Activated CD8-positive, alpha-beta memory T cell treated with anti-CD3 and anti-CD28 coated beads, Interleukin-2, amount 10 ng/mL, durations not matched to agents 7 days and 5 days (primary cell): ENCODE measurements around the gene DENND6B. TPM values are rescaled to one million over a fixed set of nuclear protein-coding genes. Genes with fewer than 3 reads are reported as not detected.
"Not testable (repeated sequence)": the region's sequence is repeated elsewhere in the genome, so short reads cannot be mapped to it uniquely, and the experiment has no call there.

ENCODE experiments used
- ATAC-seq: fragments of 150-1000 bp; cut with Tn5 transposase; one replicate; pipeline ENCODE4 v1.10.0; 2021; ENCODE audit warnings: moderate library complexity
- CTCF ChIA-PET: fragments of 350-600 bp; sonication (Branson Sonifier 250); formaldehyde crosslinking; loops from one replicate; lab custom pipeline; 2021; ENCODE audit warnings: antibody characterized with exemption; lab: Charles Lee
- DNase-seq: peaks from one replicate; pipeline ENCODE4 v3.0.0-alpha.2; 2020
- H3K27ac Mint-ChIP-seq: one replicate; pipeline ENCODE4 v1.8.0; 2021; ENCODE audit warnings: mild to moderate bottlenecking, mixed read lengths
- H3K27me3 Mint-ChIP-seq: one replicate; pipeline ENCODE4 v1.8.0; 2021; ENCODE audit warnings: mixed read lengths
- H3K36me3 Mint-ChIP-seq: one replicate; pipeline ENCODE4 v1.8.0; 2021; ENCODE audit warnings: mild to moderate bottlenecking, mixed read lengths
- H3K4me1 Mint-ChIP-seq: one replicate; pipeline ENCODE4 v1.8.0; 2021; ENCODE audit warnings: mixed read lengths
- H3K4me3 Mint-ChIP-seq: one replicate; pipeline ENCODE4 v1.8.0; 2021; ENCODE audit warnings: mild to moderate bottlenecking, moderate library complexity, mixed read lengths
- H3K9me3 Mint-ChIP-seq: one replicate; pipeline ENCODE4 v1.8.0; 2022; ENCODE audit warnings: low read depth, mixed read lengths
- total RNA-seq, 2 experiments: library from RNA; stranded (reverse); gene quantifications; one replicate each; pipeline ENCODE4 v1.2.3, GENCODE V29; 2021

The DENND6B gene
- total RNA-seq, 2 experiments from 2014 or later = 5.7 to 8.8 TPM

DNA sequence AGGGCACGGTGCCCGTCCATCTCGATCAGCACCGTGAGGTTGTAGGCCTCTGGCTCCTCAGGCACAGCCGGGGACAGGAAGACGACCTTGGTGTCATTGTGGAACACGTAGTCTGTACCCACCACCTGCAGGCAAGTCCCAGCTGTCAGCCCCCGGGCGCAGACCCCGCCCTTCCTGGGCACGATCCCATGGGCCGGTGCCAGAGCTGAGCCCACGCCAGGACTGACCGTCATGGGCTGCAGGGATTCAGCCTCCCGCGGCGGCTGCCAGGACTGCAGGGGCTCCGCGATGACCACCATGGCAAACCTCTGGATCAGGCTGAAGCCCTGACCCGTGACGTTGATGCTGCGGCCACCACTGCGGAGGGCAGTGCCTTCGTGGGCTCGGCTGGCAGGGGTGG lies 44.9 kb downstream of the DENND6B start:
- ATAC-seq = no peak
- Mint-ChIP-seq H3K27ac (no peak overlapping the region), H3K27me3 (no peaks in the 10 kb centered on the region), H3K4me3 (no peak overlapping the region), H3K4me1 (no peaks in the 10 kb centered on the region), H3K9me3 (no peaks in the 10 kb centered on the region), H3K36me3 (no peaks in the 10 kb centered on the region)
- DNase-seq = no peak
- CTCF ChIA-PET = no interaction called here

DNA sequence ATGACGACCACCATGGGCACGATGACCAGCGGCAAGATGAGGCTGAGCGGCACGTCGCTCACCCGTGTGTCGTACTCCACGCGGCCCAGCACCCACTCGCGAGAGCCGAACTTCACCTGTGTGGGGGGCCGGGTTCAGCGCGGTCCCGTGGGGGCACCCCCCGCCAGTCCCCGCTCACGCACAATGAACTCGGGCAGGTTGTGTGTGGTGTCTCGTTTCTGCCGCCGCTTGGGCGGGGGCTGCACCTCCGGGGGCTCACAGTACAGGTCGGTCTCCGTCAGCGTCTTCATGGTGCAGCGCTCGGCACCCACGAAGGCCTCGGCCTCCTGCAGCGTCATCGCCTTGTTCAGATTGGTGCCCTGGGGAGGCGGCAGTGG lies 45.4 kb downstream of the DENND6B start:
- CTCF ChIA-PET = no interaction called here
- Mint-ChIP-seq H3K4me1 (peaks cover 2% of the 10 kb centered on the region), H3K9me3 (no peaks in the 10 kb centered on the region), H3K27ac (no peak overlapping the region), H3K36me3 (no peaks in the 10 kb centered on the region), H3K27me3 (no peaks in the 10 kb centered on the region), H3K4me3 (no peak overlapping the region)
- no peak for ATAC-seq
- DNase-seq = no peak

DNA sequence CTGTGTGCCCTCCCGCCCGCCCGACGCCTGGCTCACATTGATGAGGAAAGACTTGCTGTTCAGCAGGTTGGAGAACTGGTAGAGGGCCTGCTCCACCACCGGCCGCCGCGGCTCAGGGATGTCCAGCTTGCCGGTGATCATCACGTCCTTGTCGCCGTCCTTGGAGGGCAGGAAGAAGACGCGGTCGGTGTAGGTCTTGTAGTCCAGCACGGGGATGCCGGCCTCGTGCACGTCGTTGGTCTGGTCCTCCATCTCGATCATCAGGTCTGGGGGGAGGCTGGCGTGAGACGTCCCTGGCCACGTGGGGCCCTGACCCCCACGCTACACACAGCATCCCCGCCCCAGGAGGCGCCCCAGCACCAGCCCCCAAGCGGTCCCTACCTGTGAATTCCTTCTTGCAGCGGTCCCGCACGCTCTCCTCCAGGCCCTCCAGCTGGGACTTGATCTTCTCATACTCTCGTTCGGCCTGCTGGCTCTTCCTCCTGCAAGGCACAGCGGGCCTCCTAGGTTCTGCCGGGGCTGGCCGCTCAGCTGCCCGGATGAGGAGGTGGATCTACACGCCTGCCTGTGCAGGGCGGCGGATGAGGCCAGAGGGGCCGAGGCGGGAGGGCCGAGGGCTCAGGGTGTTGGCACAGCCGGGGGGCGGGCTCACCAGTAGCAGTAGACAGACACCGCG lies 46.0 kb downstream of the DENND6B start:
- no peak for DNase-seq
- no peak for ATAC-seq
- H3K36me3 Mint-ChIP-seq = no peaks in the 10 kb centered on the region
- no peak overlapping the region for H3K27ac Mint-ChIP-seq
- H3K27me3 Mint-ChIP-seq = no peaks in the 10 kb centered on the region
- CTCF ChIA-PET = no interaction called here
- no peaks in the 10 kb centered on the region for H3K9me3 Mint-ChIP-seq
- no peak overlapping the region for H3K4me3 Mint-ChIP-seq
- peaks cover 2% of the 10 kb centered on the region for H3K4me1 Mint-ChIP-seq

DNA sequence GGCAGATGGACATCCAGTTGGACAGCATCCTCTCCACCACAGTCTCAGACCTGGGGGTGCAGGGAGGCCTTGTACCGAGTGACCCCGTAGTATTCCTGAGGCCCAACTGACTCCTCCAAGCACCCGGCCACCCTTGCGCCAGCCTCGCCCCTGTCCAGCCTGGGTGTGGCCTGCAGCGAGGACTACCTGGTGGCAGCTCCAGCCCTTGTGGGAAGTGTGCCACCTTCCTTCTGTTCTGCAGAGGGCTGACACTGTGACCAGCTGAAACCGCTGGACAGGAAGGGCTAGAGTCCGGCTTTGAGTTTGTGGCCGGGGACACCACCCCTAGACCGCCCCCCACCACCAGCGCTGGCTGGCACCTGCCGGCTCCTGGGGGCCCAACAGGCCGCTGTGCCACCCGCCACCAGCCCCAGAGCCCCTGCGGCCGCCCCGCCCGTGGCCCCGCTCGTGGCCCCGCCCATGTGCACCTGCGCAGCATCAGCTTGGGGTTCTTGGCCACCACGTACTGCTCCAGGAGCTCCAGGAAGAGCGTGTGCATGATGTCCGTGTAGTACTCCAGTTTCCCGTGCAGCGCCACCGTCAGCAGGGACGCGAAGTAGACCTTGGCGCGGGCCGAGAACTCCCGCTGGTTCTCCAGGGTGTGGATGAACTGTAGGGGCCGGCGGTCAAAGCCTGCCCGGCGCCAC lies 46.6 kb downstream of the DENND6B start:
- Mint-ChIP-seq H3K4me3 (no peak overlapping the region), H3K27me3 (no peaks in the 10 kb centered on the region)
- CTCF ChIA-PET = interaction anchor here (1.2 to 1.5 kb wide), 2 partner anchors 46 to 62 kb away, joined by 3 read pairs; no protein-coding TSS in a partner anchor

DNA sequence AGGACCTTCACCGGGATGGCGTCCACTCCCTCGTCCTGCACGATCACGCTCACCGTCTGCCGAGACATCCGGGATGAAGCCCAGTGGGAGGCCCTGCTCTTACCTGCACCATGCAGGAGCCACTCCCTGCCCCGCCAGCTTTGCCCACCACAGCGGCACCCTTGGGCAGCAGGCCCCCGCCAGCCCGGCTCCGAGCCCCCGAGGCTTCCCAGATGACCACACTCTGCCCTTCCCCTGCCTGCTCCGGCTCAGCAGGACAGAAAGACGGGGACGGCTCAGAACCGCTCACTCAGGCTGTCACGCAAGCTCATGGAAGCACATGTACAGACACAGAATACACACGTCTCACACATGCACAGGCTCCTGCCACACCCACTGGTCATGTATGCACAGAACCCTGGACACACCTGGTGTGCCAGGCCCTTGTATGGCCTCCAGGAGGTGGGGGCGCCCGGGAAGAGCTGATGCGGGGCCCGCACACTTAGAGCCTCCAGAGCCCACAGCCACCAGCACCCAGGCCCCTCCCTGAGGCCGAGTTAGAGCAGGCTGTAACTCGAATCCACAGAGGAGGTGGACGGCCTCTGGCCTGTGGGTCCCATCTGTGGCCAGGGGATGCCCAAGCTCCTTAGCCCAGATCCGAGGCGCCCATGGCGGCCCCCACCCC lies 47.7 kb downstream of the DENND6B start:
- Mint-ChIP-seq H3K4me1 (peaks cover 3% of the 10 kb centered on the region), H3K36me3 (no peaks in the 10 kb centered on the region), H3K27ac (no peak overlapping the region), H3K4me3 (no peak overlapping the region), H3K9me3 (no peaks in the 10 kb centered on the region), H3K27me3 (no peaks in the 10 kb centered on the region)
- ATAC-seq (no peak), DNase-seq (no peak)
- CTCF ChIA-PET = interaction anchor here (1.1 to 1.5 kb wide), 3 partner anchors 47 to 63 kb away, joined by 3 read pairs; no protein-coding TSS in a partner anchor

More for the DNA sequence above, 46.6 kb downstream of the DENND6B start:
- Mint-ChIP-seq H3K9me3 (no peaks in the 10 kb centered on the region), H3K27ac (no peak overlapping the region), H3K4me1 (peaks cover 3% of the 10 kb centered on the region), H3K36me3 (no peaks in the 10 kb centered on the region)
- ATAC-seq (no peak), DNase-seq (no peak)

DNA sequence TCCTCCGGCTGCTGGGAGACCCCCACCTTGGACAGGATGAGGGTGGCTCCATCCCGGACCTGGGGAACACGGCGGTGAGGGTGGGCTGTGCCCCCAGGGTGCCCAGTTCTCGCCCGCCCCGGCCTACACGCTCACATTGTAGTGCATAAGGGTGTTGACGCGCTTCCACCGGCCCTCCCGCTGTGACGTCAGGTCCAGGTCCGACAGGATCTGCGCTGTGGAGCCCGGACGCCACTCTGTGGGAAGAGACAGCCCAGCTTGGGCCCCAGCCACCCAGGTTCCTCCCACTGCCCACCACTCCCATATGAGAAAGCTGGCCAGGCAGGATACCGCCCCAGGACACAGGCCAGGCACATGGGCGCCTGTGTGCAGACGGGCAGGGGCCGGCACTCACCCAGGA lies 48.4 kb downstream of the DENND6B start:
- DNase-seq (no peak), ATAC-seq (no peak)
- Mint-ChIP-seq H3K36me3 (no peaks in the 10 kb centered on the region), H3K9me3 (no peaks in the 10 kb centered on the region), H3K4me3 (no peak overlapping the region), H3K4me1 (peaks cover 3% of the 10 kb centered on the region), H3K27me3 (no peaks in the 10 kb centered on the region), H3K27ac (no peak overlapping the region)
- CTCF ChIA-PET = interaction anchor here (1.1 to 1.5 kb wide), 2 partner anchors 48 to 49 kb away, joined by 3 read pairs; no protein-coding TSS in a partner anchor

DNA sequence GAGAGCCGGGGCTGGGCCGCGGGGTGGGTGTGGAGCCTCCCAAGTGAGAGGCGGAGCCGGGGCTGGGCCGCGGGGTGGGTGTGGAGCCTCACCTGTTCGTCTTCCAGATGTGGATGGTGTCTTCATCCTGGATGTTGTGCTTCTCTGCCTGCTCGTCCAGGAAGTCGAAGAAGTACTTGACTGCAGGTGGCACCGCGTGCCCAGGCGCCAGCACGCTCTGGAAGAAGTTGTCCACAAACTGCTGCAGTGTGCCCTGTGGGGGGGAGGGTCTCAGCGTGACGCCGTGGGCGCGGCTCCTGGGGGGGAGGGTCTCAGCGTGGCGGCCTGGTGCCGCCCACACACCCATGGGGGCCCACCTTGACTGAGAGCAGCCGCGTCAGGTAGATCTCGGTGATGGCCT lies 49.1 kb downstream of the DENND6B start:
- CTCF ChIA-PET = no interaction called here

DNA sequence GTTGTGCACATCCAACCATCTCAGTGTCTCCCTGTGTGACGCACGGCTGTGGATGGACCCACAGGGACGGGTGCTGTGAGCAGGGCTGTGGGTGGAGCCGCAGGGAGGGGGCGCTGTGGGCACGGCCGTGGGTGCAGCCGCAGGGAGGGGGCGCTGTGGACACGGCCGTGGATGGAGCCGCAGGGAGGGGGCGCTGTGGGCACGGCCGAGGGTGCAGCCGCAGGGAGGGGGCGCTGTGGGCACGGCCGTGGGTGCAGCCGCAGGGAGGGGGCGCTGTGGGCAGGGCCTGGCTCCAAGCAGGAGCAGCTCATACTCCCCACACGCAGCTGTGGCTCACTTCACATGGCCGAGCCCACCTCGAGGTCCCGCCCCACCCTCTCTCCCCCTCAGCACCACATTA lies 50.7 kb downstream of the DENND6B start:
- CTCF ChIA-PET = interaction anchor here (0.7 to 6.3 kb wide), 33 partner anchors 10 to 427 kb away, joined by 3 to 105 read pairs (median 5); partner anchors contain the start of genes DENND6B, HDAC10, MAPK12 and PLXNB2
- Mint-ChIP-seq H3K9me3 (no peaks in the 10 kb centered on the region), H3K27me3 (peaks cover 5% of the 10 kb centered on the region), H3K27ac (no peak overlapping the region), H3K4me3 (no peak overlapping the region), H3K36me3 (no peaks in the 10 kb centered on the region), H3K4me1 (peaks cover 4% of the 10 kb centered on the region)
- peak; percentile 80 for DNase-seq
- ATAC-seq = peak; percentile 52

More for the DNA sequence above, 49.1 kb downstream of the DENND6B start:
- DNase-seq = no peak
- Mint-ChIP-seq H3K27ac (no peak overlapping the region), H3K9me3 (no peaks in the 10 kb centered on the region), H3K4me1 (peaks cover 3% of the 10 kb centered on the region), H3K4me3 (no peak overlapping the region), H3K36me3 (no peaks in the 10 kb centered on the region), H3K27me3 (peaks cover 3% of the 10 kb centered on the region)
- no peak for ATAC-seq

DNA sequence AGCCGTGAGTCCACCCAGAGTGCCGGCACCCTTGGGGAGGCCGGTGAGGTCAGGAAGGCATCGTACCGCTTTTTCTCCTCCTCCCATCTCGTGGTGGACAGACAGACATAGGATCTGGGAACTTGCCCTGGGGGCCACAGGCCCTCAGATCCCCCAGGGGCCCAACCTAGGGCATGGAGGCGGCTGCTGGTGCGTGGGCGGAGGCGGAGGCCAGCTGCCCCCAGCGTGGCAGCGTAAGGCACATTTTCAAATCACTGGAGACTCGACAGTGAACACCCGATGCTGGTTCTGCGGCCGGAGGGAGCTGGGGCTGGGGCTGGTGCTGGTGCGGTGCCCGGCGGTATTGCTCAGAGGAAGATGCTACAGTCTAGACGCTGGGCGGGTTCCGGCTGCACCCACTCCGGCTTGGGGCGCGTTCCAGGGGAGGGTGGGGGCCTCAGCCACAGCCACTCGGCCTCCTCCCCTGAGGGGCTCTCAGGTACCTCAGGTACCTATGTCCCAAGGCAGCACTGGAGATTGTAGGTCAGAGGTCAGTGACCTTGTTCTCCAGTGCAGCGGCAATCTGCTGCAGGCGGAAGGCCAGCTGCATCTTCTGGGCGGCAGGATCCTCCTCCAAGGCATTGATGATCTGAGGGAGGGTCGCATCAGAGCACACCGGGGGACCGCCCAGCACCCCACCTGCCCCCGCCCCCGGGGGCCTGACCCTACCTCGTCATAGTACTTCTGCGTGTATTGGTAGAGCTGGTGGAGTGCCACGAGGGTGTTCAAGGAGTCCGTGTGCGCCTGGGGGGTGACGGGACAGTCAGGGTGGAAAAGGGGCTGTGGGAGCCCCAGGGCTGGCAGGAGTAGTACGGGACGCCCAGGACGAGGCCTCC lies 51.4 kb downstream of the DENND6B start:
- Mint-ChIP-seq H3K27ac (no peak overlapping the region), H3K4me3 (no peak overlapping the region), H3K9me3 (no peaks in the 10 kb centered on the region), H3K4me1 (peaks cover 9% of the 10 kb centered on the region), H3K36me3 (no peaks in the 10 kb centered on the region), H3K27me3 (peaks cover 5% of the 10 kb centered on the region)
- CTCF ChIA-PET = interaction anchor here (1.0 to 6.3 kb wide), 21 partner anchors 9 to 416 kb away, joined by 3 to 105 read pairs (median 11); partner anchors contain the start of genes DENND6B, HDAC10 and MAPK12
- DNase-seq (no peak), ATAC-seq (no peak)

DNA sequence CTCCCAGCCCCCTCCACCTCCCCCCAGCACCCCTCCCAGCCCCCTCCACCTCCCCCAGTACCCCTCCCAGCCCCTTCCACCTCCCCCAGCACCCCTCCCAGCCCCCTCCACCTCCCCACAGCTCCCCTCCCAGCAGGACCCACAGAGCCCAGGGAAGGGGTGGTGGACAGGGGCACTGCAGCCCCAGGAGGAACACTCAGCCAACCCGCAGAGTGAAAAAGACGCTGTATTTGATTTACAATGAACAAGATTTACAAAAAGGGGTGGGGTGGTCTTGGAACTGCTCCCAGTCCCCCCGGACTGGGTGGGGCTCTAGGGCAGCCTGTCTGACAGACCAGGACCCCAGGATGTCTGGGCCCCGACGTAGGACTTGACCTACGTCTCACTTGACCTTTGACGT lies 52.0 kb downstream of the DENND6B start:
- DNase-seq (no peak), ATAC-seq (no peak)
- Mint-ChIP-seq H3K9me3 (no peaks in the 10 kb centered on the region), H3K27ac (no peak overlapping the region), H3K36me3 (no peaks in the 10 kb centered on the region), H3K27me3 (peaks cover 5% of the 10 kb centered on the region), H3K4me3 (no peak overlapping the region), H3K4me1 (peaks cover 9% of the 10 kb centered on the region)
- CTCF ChIA-PET = interaction anchor here (0.7 to 6.3 kb wide), 5 partner anchors 34 to 346 kb away, joined by 3 to 105 read pairs (median 15); partner anchors contain the start of gene DENND6B

DNA sequence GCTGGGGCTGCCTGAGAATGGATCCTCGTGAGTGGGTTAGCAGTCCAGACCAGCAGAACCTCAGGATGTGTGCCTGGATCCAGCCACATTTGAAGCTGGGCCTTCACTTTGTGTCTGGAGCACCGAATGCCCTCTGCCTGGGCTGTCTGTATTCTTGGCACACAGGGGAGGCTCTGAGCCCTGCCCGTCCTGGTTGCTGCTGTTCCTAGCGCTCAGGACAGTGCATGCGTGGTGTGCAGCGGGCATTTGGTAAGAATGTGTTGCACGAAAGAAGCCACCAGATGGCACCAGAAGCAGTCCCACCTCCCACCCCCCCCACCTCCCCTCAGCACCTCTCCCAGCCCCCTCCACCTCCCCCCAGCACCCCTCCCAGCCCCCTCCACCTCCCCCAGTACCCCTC lies 52.5 kb downstream of the DENND6B start:
- Mint-ChIP-seq H3K4me1 (peaks cover 11% of the 10 kb centered on the region), H3K36me3 (no peaks in the 10 kb centered on the region), H3K4me3 (no peak overlapping the region), H3K27me3 (peaks cover 5% of the 10 kb centered on the region), H3K27ac (no peak overlapping the region), H3K9me3 (no peaks in the 10 kb centered on the region)
- CTCF ChIA-PET = interaction anchor here (0.7 to 6.3 kb wide), 6 partner anchors 23 to 346 kb away, joined by 3 to 105 read pairs (median 8); partner anchors contain the start of genes DENND6B and HDAC10
- ATAC-seq = no peak
- DNase-seq = peak; percentile 70

DNA sequence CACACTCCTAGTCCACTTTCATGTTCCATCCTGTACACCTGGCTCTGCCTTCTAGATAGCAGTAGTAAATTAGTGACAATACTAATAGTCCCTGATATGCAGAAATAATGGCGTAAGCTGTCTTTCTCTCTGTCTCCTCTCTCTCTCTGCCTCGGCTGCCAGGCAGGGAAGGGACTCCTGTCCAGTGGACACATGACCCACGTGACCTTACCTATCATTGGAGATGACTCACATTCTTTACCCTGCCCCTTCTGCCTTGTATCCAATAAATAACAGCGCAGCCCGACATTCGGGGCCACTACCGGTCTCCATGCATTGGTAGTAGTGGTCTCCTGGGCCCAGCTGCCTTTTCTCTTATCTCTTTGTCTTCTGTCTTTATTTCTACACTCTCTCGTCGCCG lies 53.0 kb downstream of the DENND6B start:
- H3K27ac Mint-ChIP-seq, H3K27me3 Mint-ChIP-seq, H3K36me3 Mint-ChIP-seq, DNase-seq, H3K9me3 Mint-ChIP-seq, H3K4me3 Mint-ChIP-seq, ATAC-seq: not testable (repeated sequence)
- H3K4me1 Mint-ChIP-seq = peaks cover 11% of the 10 kb centered on the region
- CTCF ChIA-PET = interaction anchor here (0.9 to 6.3 kb wide), 7 partner anchors 19 to 224 kb away, joined by 3 to 105 read pairs (median 6); partner anchors contain the start of genes DENND6B and HDAC10
